Upper lobe of left lung (tissue), 6 donors: ENCODE data around the gene MAN2A2. TPM values are rescaled to one million over a fixed set of nuclear protein-coding genes. Genes with fewer than 3 reads are reported as not detected.

ENCODE experiments used
- ATAC-seq, 2 donors: fragments of 200-7000 bp; cut with Tn5 transposase; one replicate each; pipeline ENCODE4 v1.9.1; 2022; ENCODE audit warnings: mild to moderate bottlenecking in 2 of 2, moderate library complexity in 2 of 2; ENCODE audit not compliant: low FRiP score in 2 of 2
- DNase-seq, 2 donors: peaks; one replicate each; pipeline ENCODE4 v3.0.0-alpha.2; 2019 to 2020
- H3K27ac ChIP-seq, 4 donors: fragments of 200-600 bp; sonication (generic); one replicate each; pipeline ENCODE4 v1.5.1; 2016 to 2019
- H3K27me3 ChIP-seq, 4 donors: fragments of 200-600 bp; sonication (generic); one replicate each; pipeline ENCODE4 v1.5.1; 2017 to 2019
- H3K36me3 ChIP-seq, 4 donors: fragments of 200-600 bp; sonication (generic); one replicate each; pipeline ENCODE4 v1.5.1; 2016 to 2019
- H3K4me1 ChIP-seq, 4 donors: fragments of 200-600 bp; sonication (generic); one replicate each; pipeline ENCODE4 v1.5.1; 2018 to 2019
- H3K4me3 ChIP-seq, 4 donors: fragments of 200-600 bp; sonication (generic); one replicate each; pipeline ENCODE4 v1.5.1; 2017 to 2019; ENCODE audit warnings: mild to moderate bottlenecking in 2 of 4, moderate library complexity in 1 of 4
- H3K9me3 ChIP-seq, 4 donors: fragments of 200-600 bp; sonication (generic); one replicate each; pipeline ENCODE4 v1.5.1; 2018 to 2019
- CTCF ChIP-seq, 6 experiments: fragments of 450-650 bp in 4 of 6; fragments of 200-600 bp in 2 of 6; sonication (generic) in 2 of 6; IDR thresholded peaks; one replicate each; pipeline ENCODE4 v1.5.1; 2016 to 2019; ENCODE audit warnings: antibody characterized with exemption in 6 of 6
- EP300 ChIP-seq, 4 donors: sonication (generic); formaldehyde crosslinking; IDR thresholded peaks; one replicate each; pipeline ENCODE4 v1.5.1; 2017; ENCODE audit warnings: antibody characterized with exemption in 4 of 4, control low read depth in 2 of 4
- POLR2A ChIP-seq, 4 donors: fragments of 450-650 bp; IDR thresholded peaks; one replicate each; pipeline ENCODE4 v1.5.1; 2016 to 2017; ENCODE audit warnings: antibody characterized with exemption in 4 of 4, mild to moderate bottlenecking in 2 of 4
- POLR2AphosphoS5 ChIP-seq, 2 donors: sonication (generic); formaldehyde crosslinking; IDR thresholded peaks; one replicate each; pipeline ENCODE4 v1.5.1; 2017; ENCODE audit warnings: antibody characterized with exemption in 2 of 2
- WGBS, 2 donors: methylation state at CpG; one replicate each; pipeline ENCODE4 v1.1.5; 2017 to 2018; 5-methylcytosine and 5-hydroxymethylcytosine counted together
- total RNA-seq, 6 donors: library from RNA; depleted of rRNA in 4 of 6; stranded (reverse); fragments of >200 nt in 4 of 6; gene quantifications; one replicate each; pipeline versions ENCODE4 v1.1.0 to v1.2.1, GENCODE V29; 2016 to 2021
- donor health status: DM: no; HTN: no; CAD: no; lungs with moderate emphysema.
- donor health status: DM: no; HTN: yes; CAD: no; lungs with severe emphysema.

MAN2A2 gene
- total RNA-seq, 6 donors from 2014 or later, result 36.8 to 219 (median 90.1) TPM

GRCh38 chr15:90903733-90904536 is 833 bp downstream of the MAN2A2 start:
- peak in 1 of 6 experiments; percentile 6 for TF ChIP-seq CTCF (IDR thresholded peaks at IDR 0.05)
- no peak for TF ChIP-seq EP300 (IDR thresholded peaks at IDR 0.05)
- DNase-seq, result peak in 1 of 2 donors; percentile 42
- Histone ChIP-seq H3K9me3 (no peaks in the 10 kb centered on the region), H3K36me3 (peaks cover 31 to 43% (median 37%) of the 10 kb centered on the region in 4 donors), H3K27me3 (no peaks in the 10 kb centered on the region), H3K27ac (peak overlapping the region; percentile 93 to 97 (median 94)), H3K4me1 (peaks cover 12 to 23% (median 16%) of the 10 kb centered on the region in 4 donors), H3K4me3 (peak overlapping the region in 3 of 4 donors; percentile 85 to 93 (median 86))
- WGBS, 2 donors, result 75% methylated on average over 16 to 18 of the region's 18 CpGs
- no peak for ATAC-seq

GRCh38 chr15:90904746-90905145 is 1.6 kb downstream of the MAN2A2 start:
- no peaks in the 10 kb centered on the region for H3K9me3 ChIP-seq
- no peak overlapping the region for H3K4me3 ChIP-seq
- H3K27ac ChIP-seq, result no peak overlapping the region
- H3K27me3 ChIP-seq, result no peaks in the 10 kb centered on the region
- DNase-seq, result no peak
- TF ChIP-seq CTCF (IDR thresholded peaks at IDR 0.05) (no peak), POLR2AphosphoS5 (IDR thresholded peaks at IDR 0.05) (no peak), POLR2A (IDR thresholded peaks at IDR 0.05) (no peak), EP300 (IDR thresholded peaks at IDR 0.05) (no peak)
- peaks cover 12 to 23% (median 16%) of the 10 kb centered on the region in 4 donors for H3K4me1 ChIP-seq
- ATAC-seq, result no peak
- peaks cover 39 to 51% (median 46%) of the 10 kb centered on the region in 4 donors for H3K36me3 ChIP-seq
- WGBS, 2 donors, result 95 to 97% methylated on average over 9 of the region's 9 CpGs

- H3K27ac ChIP-seq, result no peak overlapping the region
- no peaks in the 10 kb centered on the region for H3K9me3 ChIP-seq
- WGBS, 2 donors, result 95 to 97% methylated on average over 21 to 27 of the region's 28 CpGs
- DNase-seq (peak in 1 of 2 donors; percentile 16), ATAC-seq (no peak)
- no peaks in the 10 kb centered on the region for H3K27me3 ChIP-seq
- H3K4me1 ChIP-seq, result peaks cover 12 to 23% (median 16%) of the 10 kb centered on the region in 4 donors
- no peak overlapping the region for H3K4me3 ChIP-seq
- TF ChIP-seq CTCF (IDR thresholded peaks at IDR 0.05), result no peak
- no peak for TF ChIP-seq EP300 (IDR thresholded peaks at IDR 0.05)
- no peak for TF ChIP-seq POLR2A (IDR thresholded peaks at IDR 0.05)
- H3K36me3 ChIP-seq, result peaks cover 47 to 59% (median 54%) of the 10 kb centered on the region in 4 donors
These were observed 2.4 kb downstream of the MAN2A2 start for GRCh38 chr15:90905306-90906180.

GRCh38 chr15:90906181-90906849 is 3.2 kb downstream of the MAN2A2 start:
- WGBS, 2 donors, result 95 to 98% methylated on average over 6 to 8 of the region's 11 CpGs
- H3K4me1 ChIP-seq, result peaks cover 12 to 23% (median 16%) of the 10 kb centered on the region in 4 donors
- no peaks in the 10 kb centered on the region for H3K27me3 ChIP-seq
- H3K9me3 ChIP-seq, result no peaks in the 10 kb centered on the region
- ATAC-seq, result no peak
- H3K27ac ChIP-seq, result no peak overlapping the region
- H3K36me3 ChIP-seq, result peaks cover 55 to 66% (median 61%) of the 10 kb centered on the region in 4 donors
- no peak overlapping the region for H3K4me3 ChIP-seq
- TF ChIP-seq POLR2AphosphoS5 (IDR thresholded peaks at IDR 0.05) (no peak), POLR2A (IDR thresholded peaks at IDR 0.05) (no peak), CTCF (IDR thresholded peaks at IDR 0.05) (no peak), EP300 (IDR thresholded peaks at IDR 0.05) (no peak)
- peak in 1 of 2 donors; percentile 15 for DNase-seq
